ENCODE results near the gene SHLD1. TPM values are rescaled to one million over a fixed set of nuclear protein-coding genes. Genes with fewer than 3 reads are reported as not detected.

The SHLD1 gene
- polyA plus RNA-seq, 1 experiment = 4.1 TPM

DNA sequence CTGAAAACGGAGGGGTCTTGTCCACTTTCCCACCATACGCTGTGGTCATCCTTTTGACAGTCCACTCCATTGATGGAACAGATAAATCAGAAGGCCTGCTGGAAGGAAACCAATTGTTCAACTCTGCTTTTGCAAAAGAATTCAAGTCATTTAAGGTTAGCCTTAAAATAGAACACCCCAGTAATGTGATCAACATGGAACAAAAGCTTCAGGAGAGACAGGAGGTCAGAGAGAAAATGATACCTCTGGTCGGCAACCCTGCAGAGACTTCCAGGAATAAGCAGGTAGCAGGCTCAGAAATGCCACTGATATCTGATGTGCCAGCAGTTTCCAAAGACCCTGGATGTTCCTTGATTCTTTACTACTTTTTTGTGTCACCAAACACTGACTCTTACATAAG, 39.6 kb upstream of the SHLD1 start:
- no peak for DNase-seq (ENCODE audit: low read depth, low spot score)
- ChIA-PET CTCF (no interaction called here), POLR2A (interaction anchor here (0.6 kb wide), 1 partner anchor 53 kb away, joined by 7 read pairs; no protein-coding TSS in a partner anchor)
- peaks cover 14% of the 10 kb centered on the region for H3K27me3 ChIP-seq (ENCODE audit: control insufficient read depth, insufficient read depth, low read length)
- H3K27ac ChIP-seq (ENCODE audit: low read depth, low read length) = no peak overlapping the region
- no peak overlapping the region for H3K4me3 ChIP-seq (ENCODE audit: low read depth, low read length)
- TF ChIP-seq, protein P1, sequence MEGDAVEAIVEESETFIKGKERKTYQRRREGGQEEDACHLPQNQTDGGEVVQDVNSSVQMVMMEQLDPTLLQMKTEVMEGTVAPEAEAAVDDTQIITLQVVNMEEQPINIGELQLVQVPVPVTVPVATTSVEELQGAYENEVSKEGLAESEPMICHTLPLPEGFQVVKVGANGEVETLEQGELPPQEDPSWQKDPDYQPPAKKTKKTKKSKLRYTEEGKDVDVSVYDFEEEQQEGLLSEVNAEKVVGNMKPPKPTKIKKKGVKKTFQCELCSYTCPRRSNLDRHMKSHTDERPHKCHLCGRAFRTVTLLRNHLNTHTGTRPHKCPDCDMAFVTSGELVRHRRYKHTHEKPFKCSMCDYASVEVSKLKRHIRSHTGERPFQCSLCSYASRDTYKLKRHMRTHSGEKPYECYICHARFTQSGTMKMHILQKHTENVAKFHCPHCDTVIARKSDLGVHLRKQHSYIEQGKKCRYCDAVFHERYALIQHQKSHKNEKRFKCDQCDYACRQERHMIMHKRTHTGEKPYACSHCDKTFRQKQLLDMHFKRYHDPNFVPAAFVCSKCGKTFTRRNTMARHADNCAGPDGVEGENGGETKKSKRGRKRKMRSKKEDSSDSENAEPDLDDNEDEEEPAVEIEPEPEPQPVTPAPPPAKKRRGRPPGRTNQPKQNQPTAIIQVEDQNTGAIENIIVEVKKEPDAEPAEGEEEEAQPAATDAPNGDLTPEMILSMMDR (IDR thresholded peaks at IDR 0.05; ENCODE audit: low read depth, low read length) = no peak
- H3K9me3 ChIP-seq (ENCODE audit: control insufficient read depth, insufficient read depth, low read length) = no peaks in the 10 kb centered on the region

DNA sequence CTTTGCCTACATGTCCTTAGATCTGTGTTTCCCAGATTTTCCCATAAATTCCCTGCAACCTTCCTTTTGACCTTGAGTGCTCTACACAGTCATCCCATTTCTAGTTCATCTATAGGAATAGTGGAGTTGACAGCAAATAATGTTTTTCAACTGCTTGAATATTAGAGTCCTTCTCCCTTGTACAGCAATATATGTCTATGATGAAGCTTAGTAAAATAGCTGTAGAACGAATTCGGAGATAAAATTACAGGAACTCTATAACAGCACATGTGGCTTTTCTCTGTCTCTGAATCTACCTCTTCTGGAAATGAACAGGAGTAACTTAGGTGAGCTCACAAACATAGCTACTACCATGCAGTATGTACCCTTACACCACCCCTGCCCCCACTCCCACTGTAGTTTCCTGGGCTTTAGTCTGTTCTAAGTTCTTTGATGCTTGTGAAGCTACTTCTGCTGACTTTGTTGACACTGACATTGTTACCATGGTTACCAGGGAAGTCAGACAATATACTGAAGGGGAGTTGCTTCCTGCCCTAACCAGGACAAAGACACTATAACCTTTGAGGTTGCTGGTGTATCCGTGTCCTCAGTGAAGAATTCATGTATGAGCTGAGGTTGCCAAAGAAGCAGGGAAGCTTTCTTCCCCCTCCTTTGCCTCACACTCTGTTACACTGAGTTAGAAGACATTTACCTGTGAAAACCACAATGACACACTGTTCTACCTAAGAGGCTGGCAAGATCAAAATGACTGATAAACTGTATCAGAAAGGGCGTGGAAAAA, 35.8 kb upstream of the SHLD1 start:
- H3K4me3 ChIP-seq (ENCODE audit: low read depth, low read length) = no peak overlapping the region
- ChIA-PET POLR2A (no interaction called here), CTCF (interaction anchor here (1.3 kb wide), 1 partner anchor 73 kb away, joined by 3 read pairs; no protein-coding TSS in a partner anchor)
- peaks cover 11% of the 10 kb centered on the region for H3K27me3 ChIP-seq (ENCODE audit: control insufficient read depth, insufficient read depth, low read length)
- TF ChIP-seq, protein P1 (IDR thresholded peaks at IDR 0.05; ENCODE audit: low read depth, low read length) = no peak
- no peaks in the 10 kb centered on the region for H3K9me3 ChIP-seq (ENCODE audit: control insufficient read depth, insufficient read depth, low read length)
- H3K27ac ChIP-seq (ENCODE audit: low read depth, low read length) = no peak overlapping the region
- DNase-seq (ENCODE audit: low read depth, low spot score) = no peak

DNA sequence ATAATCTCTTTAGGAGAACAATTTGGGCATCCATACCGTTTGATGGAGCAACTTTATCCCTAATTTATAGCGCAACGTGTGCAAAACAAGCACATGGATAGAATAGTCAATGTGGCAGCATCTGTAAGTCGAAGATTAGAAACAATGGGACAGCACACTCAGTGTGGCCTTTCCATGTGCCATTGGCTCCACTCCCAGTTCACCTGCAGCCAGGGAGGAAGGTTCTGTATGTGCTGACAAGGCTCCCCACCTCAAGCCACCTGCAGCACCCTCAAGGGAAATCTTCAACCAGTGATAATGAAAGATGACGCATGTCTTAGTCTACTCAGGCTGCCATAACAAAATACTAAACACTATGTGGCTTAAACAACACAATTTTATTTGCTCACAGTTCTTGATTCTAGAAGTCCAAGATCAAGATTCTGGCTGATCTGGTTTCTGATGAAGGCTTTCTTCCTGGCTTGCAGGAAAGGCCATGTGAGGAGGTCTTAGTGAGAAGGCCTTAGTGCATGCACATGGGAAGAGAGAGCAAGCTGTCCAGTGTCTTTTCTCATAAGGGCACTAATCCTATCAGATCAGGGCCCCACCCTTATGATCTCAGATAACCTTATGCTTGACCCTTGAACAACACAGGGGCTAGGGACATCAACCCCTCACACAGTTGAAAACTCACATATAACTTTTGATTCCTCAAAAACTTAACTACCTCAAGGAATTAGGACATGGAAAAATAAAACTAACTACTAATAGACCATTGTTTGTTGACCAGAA, 34.9 kb upstream of the SHLD1 start:
- H3K4me3 ChIP-seq (ENCODE audit: low read depth, low read length) = no peak overlapping the region
- no peak for DNase-seq (ENCODE audit: low read depth, low spot score)
- H3K27me3 ChIP-seq (ENCODE audit: control insufficient read depth, insufficient read depth, low read length) = peaks cover 11% of the 10 kb centered on the region
- no peaks in the 10 kb centered on the region for H3K9me3 ChIP-seq (ENCODE audit: control insufficient read depth, insufficient read depth, low read length)
- CTCF ChIA-PET = interaction anchor here (1.3 kb wide), 1 partner anchor 72 kb away, joined by 3 read pairs; no protein-coding TSS in a partner anchor
- TF ChIP-seq, protein P1 (IDR thresholded peaks at IDR 0.05; ENCODE audit: low read depth, low read length) = no peak
- POLR2A ChIA-PET = no interaction called here
- H3K27ac ChIP-seq (ENCODE audit: low read depth, low read length) = no peak overlapping the region

DNA sequence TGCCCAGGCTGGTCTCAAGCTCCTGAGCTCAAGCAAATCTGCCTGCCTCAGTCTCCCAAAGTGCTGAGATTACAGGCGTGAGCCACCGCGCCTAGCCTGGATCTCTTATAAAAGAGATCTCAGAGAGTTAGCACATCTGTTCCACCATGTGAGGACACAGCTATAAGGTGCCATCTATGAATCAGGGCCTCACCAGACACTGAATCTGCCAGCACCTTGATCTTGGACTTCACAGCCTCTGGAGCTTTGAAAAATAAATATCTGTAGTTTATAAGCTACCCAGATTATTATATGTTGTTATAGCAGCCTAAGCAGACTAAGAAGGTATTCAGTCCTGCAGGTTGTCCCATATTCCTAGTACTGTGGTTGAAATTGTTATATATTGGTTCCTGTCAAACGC, 33.2 kb upstream of the SHLD1 start:
- H3K9me3 ChIP-seq (ENCODE audit: control insufficient read depth, insufficient read depth, low read length) = no peaks in the 10 kb centered on the region
- POLR2A ChIA-PET = no interaction called here
- DNase-seq (ENCODE audit: low read depth, low spot score) = no peak
- peaks cover 11% of the 10 kb centered on the region for H3K27me3 ChIP-seq (ENCODE audit: control insufficient read depth, insufficient read depth, low read length)
- H3K27ac ChIP-seq (ENCODE audit: low read depth, low read length) = no peak overlapping the region
- H3K4me3 ChIP-seq (ENCODE audit: low read depth, low read length) = no peak overlapping the region
- CTCF ChIA-PET = no interaction called here
- TF ChIP-seq, protein P1 (IDR thresholded peaks at IDR 0.05; ENCODE audit: low read depth, low read length) = no peak

Data from AG04450 (cell line).